K562 (cell line): ENCODE data around the gene FBN3. TPM values are rescaled to one million over a fixed set of nuclear protein-coding genes. Genes with fewer than 3 reads are reported as not detected.

Experiments used
- CBFA2T2 ChIP-seq: fragments of 450-650 bp; conservative IDR thresholded peaks from 2 replicates; pipeline ENCODE4 v1.6.1; 2017; ENCODE audit warnings: mild to moderate bottlenecking
- FOXA3 ChIP-seq, 2 experiments: fragments of 450-650 bp in 1 of 2; sonication (generic) in 1 of 2; formaldehyde crosslinking; IDR thresholded peaks in 1 of 2; conservative IDR thresholded peaks in 1 of 2; 2 replicates each; pipeline versions ENCODE4 v1.4.0 to v1.8.0; 2020 to 2022; ENCODE audit warnings: mild to moderate bottlenecking in 2 of 2, missing genetic modification reagents in 1 of 2
- KAT7 ChIP-seq: sonication (generic); formaldehyde crosslinking; IDR thresholded peaks from 2 replicates; pipeline ENCODE4 v1.8.0; 2022; ENCODE audit warnings: missing genetic modification reagents, mild to moderate bottlenecking, borderline replicate concordance
- MAFG ChIP-seq: fragments of 450-650 bp; conservative IDR thresholded peaks from 2 replicates; pipeline ENCODE4 v1.6.1; 2016; ENCODE audit warnings: missing genetic modification characterization, missing compliant biosample characterization
- SMARCB1 ChIP-seq: IDR thresholded peaks from 2 replicates; pipeline ENCODE4 v1.6.1; 2011; ENCODE audit warnings: improper control_type of control experiment, low read depth; ENCODE audit not compliant: insufficient read length
- TCF7 ChIP-seq: sonication (generic); IDR thresholded peaks from 2 replicates; pipeline ENCODE4 v1.6.1; 2016; ENCODE audit warnings: antibody characterized with exemption, borderline replicate concordance
- TEAD2 ChIP-seq: fragments of 450-650 bp; IDR thresholded peaks from 2 replicates; pipeline ENCODE4 v1.6.1; 2016; ENCODE audit warnings: missing genetic modification characterization, control low read depth, missing compliant biosample characterization
- TGIF2 ChIP-seq: sonication (generic); formaldehyde crosslinking; IDR thresholded peaks from 2 replicates; pipeline ENCODE4 v1.8.1; 2022; ENCODE audit warnings: mild to moderate bottlenecking, missing genetic modification reagents, moderate library complexity
- XRCC3 ChIP-seq: fragments of 450-650 bp; IDR thresholded peaks from 2 replicates; pipeline ENCODE4 v1.6.1; 2017; ENCODE audit warnings: mild to moderate bottlenecking, moderate library complexity
- ZBTB7A ChIP-seq: IDR thresholded peaks from 2 replicates; pipeline ENCODE4 v1.6.1; 2011; ENCODE audit warnings: low read depth, mild to moderate bottlenecking, low read length, moderate library complexity, borderline replicate concordance; ENCODE audit not compliant: control insufficient read depth
- ZNF184 ChIP-seq: sonication (generic); formaldehyde crosslinking; IDR thresholded peaks from 2 replicates; pipeline ENCODE4 v1.5.0; 2020; ENCODE audit warnings: missing genetic modification reagents
- ZNF408 ChIP-seq: fragments of 250-450 bp; sonication (Bioruptor Pico); IDR thresholded peaks from 2 replicates; pipeline ENCODE4 v1.4.0; 2020; ENCODE audit warnings: low read depth, mild to moderate bottlenecking, moderate library complexity
- ZNF444 ChIP-seq: fragments of 250-450 bp; sonication (Bioruptor Pico); IDR thresholded peaks from 2 replicates; pipeline ENCODE4 v1.4.0; 2020; ENCODE audit warnings: mild to moderate bottlenecking, moderate library complexity
- ZNF584 ChIP-seq: fragments of 200-800 bp; sonication (Bioruptor generic); IDR thresholded peaks from 2 replicates; pipeline ENCODE4 v1.6.1; 2016; ENCODE audit warnings: low read depth, mild to moderate bottlenecking, missing genetic modification characterization, missing compliant biosample characterization
- polyA plus RNA-seq, 8 experiments: library from polyadenylated mRNA; depleted of rRNA in 4 of 8; stranded (reverse) in 5 of 8; unstranded in 3 of 8; fragments of >200 nt; fragmentation: Nextera tagmentation in 2 of 8; fragmentation: Illumina TruSeq in 1 of 8; extraction: Ambion mirVana in 2 of 8; extraction: Trizol in 1 of 8; gene quantifications; 2 replicates each; pipeline versions ENCODE4 v1.2.1 to v1.2.3, GENCODE V29; 2011 to 2014; ENCODE audit warnings: inconsistent platforms in 1 of 8, missing spikeins in 1 of 8
- total RNA-seq, 7 experiments: library from RNA; depleted of rRNA in 6 of 7; stranded (reverse); fragments of >200 nt in 6 of 7; fragmentation: Illumina TruSeq in 2 of 7; extraction: Trizol in 2 of 7; gene quantifications; 2 replicates each; pipeline versions ENCODE4 v1.2.1 to v1.2.3, GENCODE V29; 2011 to 2021; ENCODE audit warnings: low replicate concordance in 1 of 7
- TF ChIP-seq, protein P1 (sequence below): fragments of 450-650 bp; IDR thresholded peaks from 2 replicates; pipeline ENCODE4 v1.6.1; 2017; ENCODE audit warnings: antibody characterized with exemption
- TF ChIP-seq, protein P2 (sequence below), 2 experiments: fragments of 450-650 bp; formaldehyde crosslinking in 1 of 2; IDR thresholded peaks; 2 replicates each; pipeline versions ENCODE4 v1.4.0 to v1.6.1; 2014 to 2020; ENCODE audit warnings: mild to moderate bottlenecking in 2 of 2, borderline replicate concordance in 1 of 2, low read depth in 1 of 2

FBN3 gene
- total and polyA plus RNA-seq, 9 of the 15 experiments (the other 6 are each of a cell fraction or from before 2014, with no cell fraction given): under 0.01 to 0.29 (median 0.01) TPM; not detected in 4

DNA sequence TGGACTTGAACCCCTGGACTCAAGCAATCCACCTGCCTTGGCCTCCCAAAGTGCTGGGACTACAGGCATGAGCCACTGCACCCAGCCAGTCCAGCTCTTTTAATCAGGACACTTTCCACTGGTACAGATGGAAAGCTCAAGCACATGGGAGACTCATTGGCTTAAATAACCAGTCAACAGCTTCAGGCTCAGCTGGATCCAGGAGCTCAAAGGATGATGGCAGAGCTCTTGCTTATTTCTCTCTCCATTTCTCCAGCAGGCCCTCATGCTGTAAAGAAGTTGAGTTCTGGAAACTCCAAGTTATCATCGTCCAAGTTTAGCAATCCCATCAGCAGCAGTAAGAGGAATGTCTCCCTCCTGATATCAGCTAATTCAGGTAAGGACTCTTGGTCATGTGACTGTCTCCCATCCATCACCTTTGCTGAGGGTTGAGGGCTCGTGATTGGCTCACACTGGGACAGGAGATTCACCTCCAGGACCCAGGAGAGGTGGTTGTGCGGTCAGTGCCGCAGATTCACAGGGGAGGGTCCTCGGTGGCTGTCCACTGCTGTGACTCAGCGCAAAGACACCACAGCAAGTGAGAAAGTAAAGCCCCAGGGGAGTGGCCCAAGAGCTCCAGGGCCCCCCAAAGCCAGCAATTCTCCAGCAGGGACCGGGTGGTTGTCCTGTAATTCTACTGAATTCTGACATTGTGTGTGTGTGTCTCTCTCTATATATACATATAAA is 91.7 kb downstream of the FBN3 start (continued):
- TF ChIP-seq KAT7 (no peak), FOXA3 (CRISPR knock-in tag; conservative IDR thresholded peaks at IDR 0.05 in 1 of 2, IDR thresholded peaks at IDR 0.05 in 1 of 2) (no peak), ZBTB7A (peak; percentile 49; the same call in 1 of the 2 replicates), ZNF184 (CRISPR knock-in tag) (no peak), XRCC3 (no peak), ZNF584 (CRISPR knock-in tag) (no peak), CBFA2T2 (peak; percentile 13; the same call in 1 of the 2 replicates), ZNF408 (no peak), MAFG (0 out of 2 replicates have a peak, but pooled peaks have one; percentile 9), ZNF444 (CRISPR knock-in tag) (no peak), TGIF2 (CRISPR knock-in tag) (no peak), TCF7 (no peak), SMARCB1 (no peak), TEAD2 (tag) (no peak)
- TF ChIP-seq, protein P1, sequence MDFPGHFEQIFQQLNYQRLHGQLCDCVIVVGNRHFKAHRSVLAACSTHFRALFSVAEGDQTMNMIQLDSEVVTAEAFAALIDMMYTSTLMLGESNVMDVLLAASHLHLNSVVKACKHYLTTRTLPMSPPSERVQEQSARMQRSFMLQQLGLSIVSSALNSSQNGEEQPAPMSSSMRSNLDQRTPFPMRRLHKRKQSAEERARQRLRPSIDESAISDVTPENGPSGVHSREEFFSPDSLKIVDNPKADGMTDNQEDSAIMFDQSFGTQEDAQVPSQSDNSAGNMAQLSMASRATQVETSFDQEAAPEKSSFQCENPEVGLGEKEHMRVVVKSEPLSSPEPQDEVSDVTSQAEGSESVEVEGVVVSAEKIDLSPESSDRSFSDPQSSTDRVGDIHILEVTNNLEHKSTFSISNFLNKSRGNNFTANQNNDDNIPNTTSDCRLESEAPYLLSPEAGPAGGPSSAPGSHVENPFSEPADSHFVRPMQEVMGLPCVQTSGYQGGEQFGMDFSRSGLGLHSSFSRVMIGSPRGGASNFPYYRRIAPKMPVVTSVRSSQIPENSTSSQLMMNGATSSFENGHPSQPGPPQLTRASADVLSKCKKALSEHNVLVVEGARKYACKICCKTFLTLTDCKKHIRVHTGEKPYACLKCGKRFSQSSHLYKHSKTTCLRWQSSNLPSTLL: no peak
- TF ChIP-seq, protein P2, sequence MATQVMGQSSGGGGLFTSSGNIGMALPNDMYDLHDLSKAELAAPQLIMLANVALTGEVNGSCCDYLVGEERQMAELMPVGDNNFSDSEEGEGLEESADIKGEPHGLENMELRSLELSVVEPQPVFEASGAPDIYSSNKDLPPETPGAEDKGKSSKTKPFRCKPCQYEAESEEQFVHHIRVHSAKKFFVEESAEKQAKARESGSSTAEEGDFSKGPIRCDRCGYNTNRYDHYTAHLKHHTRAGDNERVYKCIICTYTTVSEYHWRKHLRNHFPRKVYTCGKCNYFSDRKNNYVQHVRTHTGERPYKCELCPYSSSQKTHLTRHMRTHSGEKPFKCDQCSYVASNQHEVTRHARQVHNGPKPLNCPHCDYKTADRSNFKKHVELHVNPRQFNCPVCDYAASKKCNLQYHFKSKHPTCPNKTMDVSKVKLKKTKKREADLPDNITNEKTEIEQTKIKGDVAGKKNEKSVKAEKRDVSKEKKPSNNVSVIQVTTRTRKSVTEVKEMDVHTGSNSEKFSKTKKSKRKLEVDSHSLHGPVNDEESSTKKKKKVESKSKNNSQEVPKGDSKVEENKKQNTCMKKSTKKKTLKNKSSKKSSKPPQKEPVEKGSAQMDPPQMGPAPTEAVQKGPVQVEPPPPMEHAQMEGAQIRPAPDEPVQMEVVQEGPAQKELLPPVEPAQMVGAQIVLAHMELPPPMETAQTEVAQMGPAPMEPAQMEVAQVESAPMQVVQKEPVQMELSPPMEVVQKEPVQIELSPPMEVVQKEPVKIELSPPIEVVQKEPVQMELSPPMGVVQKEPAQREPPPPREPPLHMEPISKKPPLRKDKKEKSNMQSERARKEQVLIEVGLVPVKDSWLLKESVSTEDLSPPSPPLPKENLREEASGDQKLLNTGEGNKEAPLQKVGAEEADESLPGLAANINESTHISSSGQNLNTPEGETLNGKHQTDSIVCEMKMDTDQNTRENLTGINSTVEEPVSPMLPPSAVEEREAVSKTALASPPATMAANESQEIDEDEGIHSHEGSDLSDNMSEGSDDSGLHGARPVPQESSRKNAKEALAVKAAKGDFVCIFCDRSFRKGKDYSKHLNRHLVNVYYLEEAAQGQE (IDR thresholded peaks at IDR 0.05; ENCODE audit: borderline replicate concordance): no peak
- TF ChIP-seq, protein P2 (CRISPR knock-in tag; IDR thresholded peaks at IDR 0.05; ENCODE audit: low read depth): no peak
